GM19099 (cell line): ENCODE results near the gene SCAP.

Source experiments
- POLR2A ChIP-seq: IDR thresholded peaks from 3 replicates; pipeline ENCODE4 v1.6.1; 2011; ENCODE audit warnings: low read depth; ENCODE audit not compliant: insufficient read length; ENCODE audit errors: extremely low read depth

Gene SCAP

DNA sequence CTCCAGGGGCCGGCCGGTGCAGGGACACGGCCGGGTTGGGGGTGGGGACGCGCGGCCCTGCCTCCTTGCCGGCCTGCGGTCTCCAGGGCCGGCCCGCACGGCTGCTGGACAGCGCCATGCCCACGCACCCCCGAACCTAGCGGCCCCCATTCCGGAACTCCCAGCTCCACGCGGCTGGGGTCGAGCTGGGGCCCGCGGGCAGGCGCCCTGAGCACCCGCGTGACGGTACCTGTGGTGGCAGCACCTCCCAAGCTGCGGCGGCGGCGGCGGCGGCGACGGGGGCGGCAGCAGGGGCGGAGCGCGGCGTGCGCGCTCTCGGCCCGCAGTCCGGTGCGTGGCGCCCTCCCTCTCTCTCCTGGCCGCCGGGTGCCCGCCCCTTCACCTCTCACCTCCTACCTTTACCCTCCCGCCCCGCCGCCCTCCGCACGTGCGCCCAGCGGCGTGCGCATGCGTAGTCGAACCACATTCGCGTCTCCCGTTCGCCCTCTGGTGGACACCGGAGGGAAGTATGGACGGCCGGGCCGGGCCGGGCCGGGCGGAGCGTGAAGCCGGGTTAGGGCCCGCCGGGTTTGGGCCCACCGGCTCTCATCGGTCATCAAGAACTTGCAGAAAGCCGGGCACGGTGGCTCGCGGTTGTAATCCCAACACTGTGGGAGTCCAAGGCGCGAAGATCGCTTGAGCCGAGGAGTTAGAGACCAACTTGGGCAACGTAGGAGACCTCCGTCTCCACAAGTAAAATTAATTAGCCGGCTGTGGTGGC is at the start of gene SCAP:
TSS of gene SCAP (minus strand) at position 372 of the 760 bp plus-strand sequence. CDS start 32,948 bp downstream, outside the sequence.
- peak; percentile 74 for TF ChIP-seq POLR2A

GRCh38 chr3:47523310-47524073 is 47.8 kb upstream of the SCAP start:
- no peak for TF ChIP-seq POLR2A

- TF ChIP-seq POLR2A: no peak
Observed at GRCh38 chr3:47522082-47522987, 46.6 kb upstream of the SCAP start.

DNA sequence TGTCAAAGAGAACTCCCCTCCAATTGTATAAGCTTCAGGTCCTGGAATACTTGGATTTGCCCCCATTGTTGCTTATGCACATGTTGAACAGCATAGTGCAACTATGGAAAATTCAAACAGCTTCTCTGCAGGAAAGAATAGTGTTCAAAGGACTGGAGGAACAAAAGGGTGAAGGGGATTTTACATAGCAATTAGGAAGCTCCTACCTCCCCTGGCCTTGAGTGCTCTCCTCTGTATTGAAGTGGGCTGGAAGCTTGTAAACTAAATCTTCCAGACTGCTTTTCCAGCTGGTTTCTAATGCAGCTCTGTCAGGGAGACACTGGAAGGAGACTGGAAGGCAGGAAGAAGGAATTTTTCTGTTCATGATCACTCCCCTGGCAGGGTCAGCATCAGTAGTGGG is 45.0 kb upstream of the SCAP start:
- no peak for TF ChIP-seq POLR2A

DNA sequence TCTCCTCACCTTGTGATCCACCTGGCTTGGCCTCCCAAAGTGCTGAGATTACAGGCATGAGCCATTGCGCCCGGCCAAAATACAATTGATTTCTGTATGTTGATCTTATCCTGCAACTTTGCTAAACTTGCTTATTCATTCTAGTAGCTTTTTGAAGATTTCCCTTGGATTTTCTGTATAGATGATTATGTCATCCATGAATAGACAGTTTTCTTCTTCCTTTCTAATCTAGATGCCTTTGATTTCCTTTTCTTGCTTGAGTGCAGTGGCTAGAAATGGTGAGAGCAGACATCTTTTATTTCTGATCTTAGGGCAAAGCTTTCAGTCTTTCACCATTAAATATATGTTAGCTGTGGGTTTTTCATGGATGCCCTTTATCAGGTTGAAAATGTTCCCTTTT is 42.2 kb upstream of the SCAP start:
- TF ChIP-seq POLR2A: no peak

- no peak for TF ChIP-seq POLR2A
Observed at GRCh38 chr3:47515864-47516319, 40.2 kb upstream of the SCAP start.

DNA sequence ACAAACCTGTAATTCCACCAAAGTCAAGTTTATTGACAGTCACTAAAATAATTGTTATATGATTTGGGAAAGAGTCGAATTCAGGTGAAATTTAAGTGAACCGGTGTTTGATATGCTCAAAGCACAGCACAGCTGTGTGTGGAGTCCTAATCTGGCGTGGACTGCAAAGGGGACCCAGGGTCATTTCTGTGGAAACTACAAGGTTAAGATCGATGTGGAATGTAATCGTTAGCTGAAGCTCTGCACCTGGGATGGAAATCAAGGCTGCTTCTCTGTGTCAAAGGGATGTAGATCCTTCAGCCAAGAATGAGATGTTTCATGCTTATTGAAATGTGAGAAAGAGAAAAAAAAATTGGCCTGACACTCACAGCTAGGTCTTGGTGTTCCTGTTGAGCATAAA is 39.4 kb upstream of the SCAP start:
- no peak for TF ChIP-seq POLR2A

DNA sequence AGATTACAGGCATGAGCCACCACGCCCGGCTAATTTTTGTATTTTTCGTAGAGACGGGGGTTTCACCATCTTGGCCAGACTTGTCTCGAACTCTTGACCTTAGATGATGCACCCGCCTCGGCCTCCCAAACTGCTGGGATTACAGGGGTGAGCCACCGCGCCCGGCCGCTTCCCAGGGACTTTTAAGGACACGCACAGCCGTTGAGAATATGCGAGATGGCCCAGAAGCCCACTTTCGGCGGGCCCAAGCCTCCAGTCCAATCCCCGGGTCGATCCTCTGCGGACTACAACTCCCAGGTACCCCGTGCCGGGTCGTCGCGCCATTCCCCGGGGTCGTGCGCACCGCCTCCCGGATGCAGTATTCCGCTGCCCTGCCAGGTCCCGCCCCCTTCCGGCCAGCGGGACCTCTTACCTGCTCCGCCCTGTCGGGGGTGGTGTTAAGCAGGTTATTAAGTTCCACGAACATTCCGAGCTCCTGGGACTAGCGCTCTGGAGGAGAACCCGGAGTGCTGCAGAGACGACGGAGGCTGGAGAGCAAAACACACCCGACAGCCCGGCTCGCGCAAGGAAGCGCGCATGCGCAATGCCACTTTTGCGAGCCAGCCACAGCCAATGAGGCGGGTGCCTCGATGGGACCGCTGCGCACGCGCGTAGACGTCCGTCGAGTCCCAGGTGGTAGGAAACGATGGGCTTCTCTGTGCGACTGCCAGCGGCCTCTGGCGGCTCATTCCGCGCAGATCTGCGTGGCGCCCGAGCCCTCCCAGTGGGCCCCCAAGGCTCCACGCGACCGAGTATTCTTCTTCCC is 37.6 kb upstream of the SCAP start, which contains the start of gene ELP6:
TSS of gene ELP6 (minus strand) at position 588 of the 805 bp plus-strand sequence. CDS start at position 466, 122 bp downstream.
- peak; percentile 96 for TF ChIP-seq POLR2A

DNA sequence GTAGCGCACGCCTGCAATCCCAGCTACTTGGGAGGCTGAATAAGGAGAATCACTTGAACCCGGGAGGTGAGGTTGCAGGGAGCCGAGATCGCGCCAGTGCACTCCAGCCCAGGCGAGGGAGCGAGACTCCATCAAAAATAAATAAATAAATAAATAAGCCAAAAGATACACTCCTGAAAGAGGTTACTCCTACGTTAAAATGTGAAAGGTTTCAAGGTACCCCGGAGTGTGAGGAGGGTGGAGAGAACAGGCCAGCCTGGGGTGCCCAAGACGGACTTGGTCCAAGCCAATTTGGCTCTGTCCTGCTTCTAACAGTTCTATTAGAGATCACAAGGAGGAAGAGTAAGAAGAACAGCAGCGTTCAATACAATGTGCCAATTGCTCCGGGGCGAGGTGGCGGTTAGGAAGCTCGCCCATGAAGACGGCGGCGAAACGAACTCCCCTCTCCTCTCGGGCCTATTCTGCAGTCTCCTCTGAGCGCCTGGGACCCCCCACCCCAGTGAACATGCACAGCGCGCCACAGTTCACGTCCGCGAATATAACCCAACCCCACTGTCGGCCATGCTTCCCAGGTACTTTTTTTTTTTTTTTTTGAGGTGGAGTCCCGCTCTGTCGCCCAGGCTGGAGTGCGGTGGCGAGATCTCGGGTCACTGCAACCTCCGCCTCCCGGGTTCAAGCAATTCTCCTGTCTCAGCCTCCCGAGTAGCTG is 36.8 kb upstream of the SCAP start:
- TF ChIP-seq POLR2A: no peak

DNA sequence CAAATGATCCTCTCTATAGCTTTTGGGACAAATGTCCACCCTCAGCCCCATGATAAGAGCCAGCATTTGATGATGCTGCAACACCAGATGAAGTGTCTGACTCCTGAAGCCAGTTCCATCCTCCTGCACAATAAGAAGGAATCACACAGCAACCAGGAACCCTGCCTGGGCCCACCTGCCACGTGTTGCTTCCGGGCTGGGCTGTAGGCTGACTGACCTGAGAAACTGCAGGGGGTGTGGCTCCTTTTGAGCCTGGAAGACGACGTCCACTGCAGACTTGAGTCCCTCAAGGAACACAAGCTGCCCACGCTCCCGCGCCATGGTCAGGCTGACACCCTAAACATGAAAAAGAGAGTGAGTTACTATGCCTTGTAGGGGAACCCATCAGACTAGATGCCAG is 28.4 kb upstream of the SCAP start:
- TF ChIP-seq POLR2A: no peak

DNA sequence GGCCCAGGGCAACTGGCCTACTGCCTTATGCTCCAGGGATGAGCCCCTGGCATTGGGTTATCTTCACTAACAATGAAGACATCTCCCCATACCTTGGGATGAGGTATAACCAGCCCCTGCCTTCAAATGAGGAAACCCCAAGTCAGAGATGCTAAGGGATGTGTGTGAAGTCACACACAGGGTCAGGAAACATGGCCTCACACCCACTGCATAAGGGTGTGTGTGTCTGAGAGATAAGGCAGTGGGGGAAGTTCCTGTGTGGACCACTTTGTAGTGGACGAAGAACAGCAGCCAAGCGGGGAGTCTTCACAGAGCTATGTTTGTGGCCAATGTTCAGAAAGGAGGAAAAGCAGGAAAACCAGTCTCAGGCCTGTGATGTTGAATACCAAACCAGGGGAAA is 27.3 kb upstream of the SCAP start:
- TF ChIP-seq POLR2A: no peak

DNA sequence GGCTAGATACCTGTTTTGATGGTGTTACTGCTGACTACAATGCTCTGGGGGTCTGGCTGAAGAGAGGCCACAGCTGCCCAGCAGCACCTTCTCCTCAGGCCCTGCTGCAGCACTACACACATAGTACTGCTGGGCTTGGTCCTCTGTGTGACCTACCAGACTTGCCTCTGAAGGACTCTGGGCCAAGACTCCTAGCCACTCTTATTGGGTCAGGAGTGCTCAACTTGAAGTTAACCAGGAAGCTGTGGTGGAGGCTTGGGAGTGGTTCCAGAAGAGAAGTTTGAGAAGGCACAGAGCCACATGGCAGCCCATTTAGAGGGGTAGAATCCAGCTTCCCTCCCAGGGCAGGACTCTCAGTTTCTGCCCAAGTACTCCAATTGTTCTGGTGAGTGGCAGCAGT is 21.2 kb upstream of the SCAP start:
- no peak for TF ChIP-seq POLR2A

DNA sequence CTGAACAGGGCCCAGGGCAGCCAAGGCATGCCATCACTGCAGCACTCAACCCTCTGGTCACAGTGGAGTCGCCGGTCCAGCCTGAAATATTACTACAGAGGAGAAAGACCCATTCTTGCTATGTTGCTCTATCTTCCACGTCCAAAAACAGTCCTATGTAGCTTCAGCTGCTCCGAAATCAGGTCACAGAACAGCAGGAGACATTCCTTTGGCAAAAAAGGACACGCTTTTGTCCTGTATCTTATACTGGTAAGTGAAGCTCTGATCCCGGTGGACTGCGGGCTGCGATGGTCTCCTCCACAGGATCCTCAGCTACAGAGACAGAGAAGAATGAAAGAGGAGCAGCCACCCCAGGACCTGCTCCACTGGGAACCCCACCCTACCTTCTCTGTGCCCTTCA is 20.1 kb upstream of the SCAP start:
- no peak for TF ChIP-seq POLR2A

DNA sequence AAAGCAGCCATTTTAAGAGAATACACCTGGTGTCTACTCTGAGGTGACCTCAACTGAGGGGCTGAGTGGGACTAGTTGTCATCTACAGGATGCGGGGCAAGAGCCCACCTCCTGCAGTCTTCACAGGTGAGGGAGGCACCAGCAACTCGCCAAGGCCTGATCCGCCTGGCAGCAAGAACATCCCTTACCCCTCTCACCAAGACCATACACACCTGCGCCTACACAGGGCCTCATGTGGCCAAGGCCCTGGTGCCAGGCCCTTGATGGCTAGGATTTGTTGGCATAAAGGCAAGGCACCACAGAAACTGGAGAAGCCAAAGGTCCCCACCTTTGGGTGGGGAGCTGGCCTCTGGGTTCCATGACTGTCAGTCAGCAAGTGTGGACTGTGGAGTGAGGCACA is 19.4 kb upstream of the SCAP start:
- TF ChIP-seq POLR2A: no peak

DNA sequence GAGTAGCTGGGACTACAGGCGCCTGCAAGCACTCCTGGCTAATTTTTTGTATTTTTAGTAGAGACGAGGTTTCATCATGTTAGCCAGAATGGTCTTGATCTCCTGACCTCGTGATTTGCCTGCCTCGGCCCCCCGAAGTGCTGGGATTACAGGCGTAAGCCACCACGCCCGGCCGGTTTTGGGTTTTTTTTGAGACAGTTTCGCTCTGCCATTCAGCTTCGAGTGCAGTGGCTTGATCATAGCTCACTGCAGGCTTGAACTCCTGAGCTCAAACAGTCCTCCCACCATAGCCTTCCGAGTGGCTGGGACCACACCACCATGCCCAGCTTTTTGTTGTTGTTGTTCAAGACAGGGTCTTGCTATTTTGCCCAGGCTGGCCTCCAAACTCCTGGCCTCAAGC is 16.0 kb upstream of the SCAP start:
- no peak for TF ChIP-seq POLR2A
